GM12878 (cell line): ENCODE measurements around the gene PHGDH.

ENCODE experiments used
- CHD2 ChIP-seq: IDR thresholded peaks from 2 replicates; pipeline ENCODE4 v1.6.1; 2011; ENCODE audit warnings: low read depth, low read length, improper control_type of control experiment, borderline replicate concordance
- CTCF ChIP-seq, 3 experiments: IDR thresholded peaks in 2 of 3; conservative IDR thresholded peaks in 1 of 3; 2 replicates each; pipeline ENCODE4 v1.5.1; 2011; ENCODE audit warnings: low read depth in 3 of 3, low read length in 3 of 3, mild to moderate bottlenecking in 3 of 3, control low read depth in 2 of 3, moderate library complexity in 2 of 3, inconsistent platforms in 1 of 3, mixed read lengths in 1 of 3; ENCODE audit not compliant: control insufficient read depth in 2 of 3, insufficient read depth in 1 of 3; ENCODE audit errors: extremely low read depth in 1 of 3
- ETV6 ChIP-seq, 2 experiments: fragments of 450-650 bp in 1 of 2; IDR thresholded peaks in 1 of 2; conservative IDR thresholded peaks in 1 of 2; 2 replicates each; pipeline ENCODE4 v1.6.1; 2014; ENCODE audit warnings: antibody characterized with exemption in 1 of 2, borderline replicate concordance in 1 of 2, low read depth in 1 of 2, mild to moderate bottlenecking in 1 of 2, moderate library complexity in 1 of 2
- GABPA ChIP-seq: IDR thresholded peaks from 2 replicates; pipeline ENCODE4 v1.6.1; 2014; ENCODE audit warnings: antibody characterized with exemption, low read depth, mild to moderate bottlenecking, inconsistent platforms
- IRF3 ChIP-seq: fragments of 450-650 bp; IDR thresholded peaks from 2 replicates; pipeline ENCODE4 v1.6.1; 2014; ENCODE audit warnings: mild to moderate bottlenecking
- JUNB ChIP-seq: IDR thresholded peaks from 2 replicates; pipeline ENCODE4 v1.6.1; 2016; ENCODE audit warnings: antibody characterized with exemption, mild to moderate bottlenecking
- JUND ChIP-seq: IDR thresholded peaks from 2 replicates; pipeline ENCODE4 v1.6.1; 2012; ENCODE audit warnings: low read depth, mild to moderate bottlenecking, low read length, improper control_type of control experiment, moderate library complexity
- NR2C2 ChIP-seq: IDR thresholded peaks from 2 replicates; pipeline ENCODE4 v1.6.1; 2011; ENCODE audit warnings: borderline replicate concordance, low read depth; ENCODE audit not compliant: control insufficient read depth, insufficient read length

GRCh38 chr1:119744598-119744942, 32.8 kb downstream of the PHGDH start:
- TF ChIP-seq GABPA, result no peak
- no peak for TF ChIP-seq NR2C2
- TF ChIP-seq CTCF (IDR thresholded peaks at IDR 0.05 in 2 of 3, conservative IDR thresholded peaks at IDR 0.05 in 1 of 3; ENCODE audit: control insufficient read depth in 2 of 3, extremely low read depth in 1 of 3, insufficient read depth in 1 of 3, low read depth in 3 of 3, low read length in 3 of 3), result no peak
- no peak for TF ChIP-seq IRF3
- no peak for TF ChIP-seq CHD2
- TF ChIP-seq JUNB, result no peak
- no peak for TF ChIP-seq ETV6 (conservative IDR thresholded peaks at IDR 0.05 in 1 of 2, IDR thresholded peaks at IDR 0.05 in 1 of 2; ENCODE audit: borderline replicate concordance in 1 of 2, low read depth in 1 of 2)
- TF ChIP-seq JUND, result no peak
